OCI-LY1 (cell line): ENCODE data around the gene KCNH8.
"Not testable (repeated sequence)": the region's sequence is repeated elsewhere in the genome, so short reads cannot be mapped to it uniquely, and the experiment has no call there.

ENCODE experiments used
- H2AFZ ChIP-seq: fragments of 200-600 bp; sonication (generic), shearing (Covaris generic); 2 replicates; pipeline ENCODE4 v1.6.0; 2014; ENCODE audit warnings: antibody characterized with exemption, mild to moderate bottlenecking, low read length
- H3F3A ChIP-seq: fragments of 200-600 bp; sonication (generic), shearing (Covaris generic); 2 replicates; pipeline ENCODE4 v1.6.0; 2014; ENCODE audit warnings: mild to moderate bottlenecking, antibody characterized with exemption, low read length, moderate library complexity; ENCODE audit not compliant: insufficient read depth
- H3K27ac ChIP-seq: fragments of 200-600 bp; sonication (generic); 2 replicates; pipeline ENCODE4 v1.5.1; 2014; ENCODE audit warnings: low read length, mixed run types, mild to moderate bottlenecking, low read depth; ENCODE audit not compliant: poor library complexity, severe bottlenecking
- H3K27me3 ChIP-seq: fragments of 200-600 bp; sonication (generic); 2 replicates; pipeline ENCODE4 v1.6.0; 2014; ENCODE audit warnings: antibody characterized with exemption, mild to moderate bottlenecking, low read length, moderate library complexity; ENCODE audit not compliant: insufficient read depth
- H3K36me3 ChIP-seq: fragments of 200-600 bp; sonication (generic); 2 replicates; pipeline ENCODE4 v1.6.1; 2014; ENCODE audit warnings: mild to moderate bottlenecking, antibody characterized with exemption, low read length, moderate library complexity, mixed read lengths; ENCODE audit not compliant: insufficient read depth
- H3K4me1 ChIP-seq: fragments of 200-600 bp; sonication (generic); 2 replicates; pipeline ENCODE4 v1.5.1; 2014; ENCODE audit warnings: mild to moderate bottlenecking, low read length, moderate library complexity; ENCODE audit not compliant: insufficient read depth, severe bottlenecking
- H3K4me2 ChIP-seq: fragments of 200-600 bp; sonication (generic), shearing (Covaris generic); 2 replicates; pipeline ENCODE4 v1.6.1; 2014; ENCODE audit warnings: low read length
- H3K4me3 ChIP-seq: fragments of 200-600 bp; sonication (generic); 2 replicates; pipeline ENCODE4 v1.5.1; 2014; ENCODE audit warnings: low read length, low read depth, mild to moderate bottlenecking, mixed read lengths; ENCODE audit not compliant: poor library complexity, severe bottlenecking
- H3K79me2 ChIP-seq: fragments of 200-600 bp; shearing (Covaris generic); 2 replicates; pipeline ENCODE4 v1.6.1; 2016; ENCODE audit warnings: mixed run types, low read length, mixed read lengths; ENCODE audit not compliant: insufficient read depth
- H3K9ac ChIP-seq: fragments of 200-600 bp; sonication (generic), shearing (Covaris generic); 2 replicates; pipeline ENCODE4 v1.6.1; 2014; ENCODE audit warnings: mild to moderate bottlenecking, low read length, mixed read lengths
- H3K9me2 ChIP-seq: fragments of 200-600 bp; sonication (generic), shearing (Covaris generic); 2 replicates; pipeline ENCODE4 v1.6.1; 2014; ENCODE audit warnings: low read depth, mild to moderate bottlenecking, low read length, mixed read lengths
- H3K9me3 ChIP-seq: fragments of 200-600 bp; shearing (Covaris generic); 2 replicates; pipeline ENCODE4 v1.6.1; 2014; ENCODE audit warnings: low read length, mixed read lengths
- H4K20me1 ChIP-seq: fragments of 200-600 bp; sonication (generic), shearing (Covaris generic); 2 replicates; pipeline ENCODE4 v1.6.0; 2016; ENCODE audit warnings: mild to moderate bottlenecking, low read length; ENCODE audit not compliant: insufficient read depth
- CTCF ChIP-seq: fragments of 200-600 bp; sonication (generic), shearing (Covaris generic); IDR thresholded peaks from 2 replicates; pipeline ENCODE4 v1.5.1; 2017; ENCODE audit warnings: mild to moderate bottlenecking, antibody characterized with exemption, low read length, moderate library complexity, mixed read lengths
- EZH2 ChIP-seq: fragments of 200-600 bp; sonication (generic), shearing (Covaris generic); IDR thresholded peaks from 2 replicates; pipeline ENCODE4 v1.8.0; 2017; ENCODE audit warnings: borderline replicate concordance, mixed run types, mild to moderate bottlenecking, antibody characterized with exemption, low read length, moderate library complexity, mixed read lengths

Gene KCNH8

GRCh38 chr3:19229086-19229485 lies 80.8 kb downstream of the KCNH8 start:
- Histone ChIP-seq H3K4me1 (peaks cover 14% of the 10 kb centered on the region), H3K9ac (no peak overlapping the region), H3F3A (no peaks in the 10 kb centered on the region), H3K36me3 (no peaks in the 10 kb centered on the region), H3K9me3 (no peaks in the 10 kb centered on the region), H3K79me2 (no peaks in the 10 kb centered on the region), H3K9me2 (no peaks in the 10 kb centered on the region), H3K4me2 (0 out of 2 replicates have a peak overlapping the region, but pooled peaks have one; percentile 46), H4K20me1 (no peaks in the 10 kb centered on the region), H3K27ac (peak overlapping the region; percentile 53), H3K27me3 (no peaks in the 10 kb centered on the region), H2AFZ (no peak overlapping the region; the same call in 1 of the 2 replicates), H3K4me3 (peak overlapping the region; percentile 16)
- TF ChIP-seq CTCF (peak; percentile 44; the same call in 1 of the 2 replicates), EZH2 (no peak)

GRCh38 chr3:19229881-19230280 lies 81.6 kb downstream of the KCNH8 start:
- H3K79me2 ChIP-seq, H3K36me3 ChIP-seq, H4K20me1 ChIP-seq, H3K9me3 ChIP-seq, H3K9me2 ChIP-seq, H3K9ac ChIP-seq, H3K27me3 ChIP-seq, H3F3A ChIP-seq: not testable (repeated sequence)
- peak overlapping the region; percentile 96 for H2AFZ ChIP-seq
- H3K27ac ChIP-seq = peak overlapping the region; percentile 53
- H3K4me2 ChIP-seq = peak overlapping the region; percentile 46; the same call in 1 of the 2 replicates
- H3K4me3 ChIP-seq = peak overlapping the region; percentile 16
- H3K4me1 ChIP-seq = peaks cover 14% of the 10 kb centered on the region

DNA sequence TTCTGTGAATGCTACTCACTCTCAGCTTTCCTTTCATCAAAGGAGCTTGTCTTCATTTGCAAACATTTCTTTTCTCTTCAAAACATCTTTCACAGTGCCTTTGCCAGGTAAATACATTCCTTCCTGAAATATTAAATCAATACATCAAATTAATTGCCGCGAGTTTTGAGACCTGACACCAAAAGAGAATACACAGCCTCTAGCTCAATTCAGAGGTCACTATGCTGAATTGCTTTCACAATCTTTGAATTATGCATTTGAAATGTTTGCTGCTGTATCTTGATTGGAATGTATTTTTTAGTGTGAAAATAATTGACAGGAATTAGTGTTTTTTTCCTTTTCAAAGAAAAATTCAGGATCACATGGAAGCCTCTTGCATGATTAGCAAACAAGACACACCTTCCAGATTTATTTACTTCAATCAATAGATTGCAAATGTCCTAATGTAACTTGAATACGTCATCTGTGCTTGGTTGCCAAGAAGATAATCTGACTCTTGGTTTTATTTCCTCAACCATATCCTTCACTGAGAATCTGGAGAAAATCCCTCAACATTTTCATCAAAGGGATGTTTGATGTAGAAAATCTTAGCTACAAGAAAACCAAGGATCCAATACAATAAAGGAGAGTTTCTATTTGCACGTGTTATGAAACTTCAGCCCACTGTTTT lies 83.6 kb downstream of the KCNH8 start:
- H3K27me3 ChIP-seq = no peaks in the 10 kb centered on the region
- H3K4me3 ChIP-seq = no peak overlapping the region

More for the DNA sequence above, 83.6 kb downstream of the KCNH8 start:
- no peak for TF ChIP-seq EZH2
- no peak for TF ChIP-seq CTCF
- Histone ChIP-seq H2AFZ (no peak overlapping the region), H3K36me3 (no peaks in the 10 kb centered on the region), H3K9me2 (no peaks in the 10 kb centered on the region), H3K9me3 (no peaks in the 10 kb centered on the region), H3K27ac (no peak overlapping the region), H3F3A (no peaks in the 10 kb centered on the region), H3K4me1 (peaks cover 14% of the 10 kb centered on the region), H3K4me2 (no peak overlapping the region), H4K20me1 (no peaks in the 10 kb centered on the region), H3K79me2 (no peaks in the 10 kb centered on the region), H3K9ac (no peak overlapping the region)
